Tibial nerve (tissue), 4 donors: ENCODE results near the gene RNF103. TPM values are rescaled to one million over a fixed set of nuclear protein-coding genes. Genes with fewer than 3 reads are reported as not detected.

Experiments used
- DNase-seq, 2 donors: peaks; one replicate each; pipeline ENCODE4 v3.0.0-alpha.2; 2019; ENCODE audit warnings: low spot score in 2 of 2
- H3K27ac ChIP-seq, 4 donors: fragments of 200-600 bp; sonication (generic) in 3 of 4; one replicate each; pipeline ENCODE4 v1.5.1; 2017 to 2019; ENCODE audit warnings: mild to moderate bottlenecking in 1 of 4
- H3K27me3 ChIP-seq, 2 donors: fragments of 200-600 bp; sonication (generic) in 1 of 2; one replicate each; pipeline versions ENCODE4 v1.5.1 to v1.6.0; 2017 to 2019
- H3K36me3 ChIP-seq, 3 donors: fragments of 200-600 bp; sonication (generic); one replicate each; pipeline ENCODE4 v1.5.1; 2018 to 2019
- H3K4me1 ChIP-seq, 4 donors: fragments of 200-600 bp; sonication (generic) in 3 of 4; one replicate each; pipeline ENCODE4 v1.5.1; 2017 to 2019
- H3K4me3 ChIP-seq, 4 donors: fragments of 200-600 bp; sonication (generic) in 3 of 4; one replicate each; pipeline ENCODE4 v1.5.1; 2017 to 2019; ENCODE audit warnings: mild to moderate bottlenecking in 1 of 4, moderate library complexity in 1 of 4
- H3K9me3 ChIP-seq, 4 donors: fragments of 200-600 bp; sonication (generic) in 3 of 4; one replicate each; pipeline ENCODE4 v1.5.1; 2017 to 2019
- CTCF ChIP-seq, 5 experiments: fragments of 200-600 bp in 3 of 5; fragments of 450-650 bp in 2 of 5; sonication (generic) in 3 of 5; IDR thresholded peaks; one replicate each; pipeline ENCODE4 v1.5.1; 2016 to 2019; ENCODE audit warnings: antibody characterized with exemption in 5 of 5, mild to moderate bottlenecking in 3 of 5, moderate library complexity in 2 of 5
- EP300 ChIP-seq, 2 donors: sonication (generic); formaldehyde crosslinking; IDR thresholded peaks; one replicate each; pipeline ENCODE4 v1.6.1; 2017; ENCODE audit warnings: antibody characterized with exemption in 2 of 2, mild to moderate bottlenecking in 1 of 2
- POLR2A ChIP-seq, 2 donors: fragments of 450-650 bp; IDR thresholded peaks; one replicate each; pipeline ENCODE4 v1.6.1; 2017; ENCODE audit warnings: antibody characterized with exemption in 2 of 2, mild to moderate bottlenecking in 2 of 2, moderate library complexity in 2 of 2
- WGBS, 2 donors: methylation state at CpG; one replicate each; pipeline ENCODE4 v1.1.5; 2018; 5-methylcytosine and 5-hydroxymethylcytosine counted together
- total RNA-seq, 4 donors: library from RNA; depleted of rRNA; stranded (reverse); fragments of >200 nt; gene quantifications; one replicate each; pipeline ENCODE4 v1.1.0, GENCODE V29; 2016

The RNF103 gene
- total RNA-seq, 4 donors from 2014 or later, result 41.7 to 72.5 (median 58.6) TPM

GRCh38 chr2:86646329-86646728 is 22.7 kb upstream of the RNF103 start:
- no peak overlapping the region for H3K27ac ChIP-seq
- no peaks in the 10 kb centered on the region for H3K36me3 ChIP-seq
- no peak overlapping the region for H3K4me3 ChIP-seq
- WGBS, 2 donors, result 92 to 93% methylated on average over 4 of the region's 4 CpGs
- TF ChIP-seq EP300 (IDR thresholded peaks at IDR 0.05), result no peak
- TF ChIP-seq CTCF (IDR thresholded peaks at IDR 0.05), result no peak
- no peak for TF ChIP-seq POLR2A (IDR thresholded peaks at IDR 0.05)
- H3K4me1 ChIP-seq, result no peaks in the 10 kb centered on the region
- H3K27me3 ChIP-seq, result no peaks in the 10 kb centered on the region
- no peak for DNase-seq
- peaks cover 0 to 30% (median 6%) of the 10 kb centered on the region in 4 donors for H3K9me3 ChIP-seq

- H3K36me3 ChIP-seq, result no peaks in the 10 kb centered on the region
- TF ChIP-seq CTCF (IDR thresholded peaks at IDR 0.05), result no peak
- TF ChIP-seq EP300 (IDR thresholded peaks at IDR 0.05), result no peak
- TF ChIP-seq POLR2A (IDR thresholded peaks at IDR 0.05), result no peak
- 79 to 85% methylated on average over 4 of the region's 4 CpGs for WGBS, 2 donors
- H3K4me1 ChIP-seq, result no peaks in the 10 kb centered on the region
- no peak overlapping the region for H3K4me3 ChIP-seq
- H3K27ac ChIP-seq, result no peak overlapping the region
- H3K27me3 ChIP-seq, result no peaks in the 10 kb centered on the region
- no peak for DNase-seq
- peaks cover 0 to 28% (median 7%) of the 10 kb centered on the region in 4 donors for H3K9me3 ChIP-seq
Observed at GRCh38 chr2:86645752-86646151, 22.1 kb upstream of the RNF103 start.

GRCh38 chr2:86638712-86639111 is 15.0 kb upstream of the RNF103 start:
- DNase-seq, result no peak
- no peaks in the 10 kb centered on the region for H3K27me3 ChIP-seq
- no peak overlapping the region for H3K27ac ChIP-seq
- peaks cover 0 to 28% (median 8%) of the 10 kb centered on the region in 4 donors for H3K9me3 ChIP-seq
- no peaks in the 10 kb centered on the region for H3K36me3 ChIP-seq
- H3K4me3 ChIP-seq, result no peak overlapping the region
- TF ChIP-seq POLR2A (IDR thresholded peaks at IDR 0.05) (no peak), CTCF (IDR thresholded peaks at IDR 0.05) (no peak), EP300 (IDR thresholded peaks at IDR 0.05) (no peak)
- no peaks in the 10 kb centered on the region for H3K4me1 ChIP-seq
- 69 to 80% methylated on average over 1 of the region's 1 CpG for WGBS, 2 donors

- WGBS, 2 donors, result 91 to 92% methylated on average over 5 of the region's 5 CpGs
- Histone ChIP-seq H3K36me3 (no peaks in the 10 kb centered on the region), H3K27ac (no peak overlapping the region), H3K27me3 (no peaks in the 10 kb centered on the region), H3K4me1 (no peaks in the 10 kb centered on the region), H3K4me3 (no peak overlapping the region), H3K9me3 (peaks cover 0 to 26% (median 8%) of the 10 kb centered on the region in 4 donors)
- TF ChIP-seq CTCF (IDR thresholded peaks at IDR 0.05), result no peak
- TF ChIP-seq POLR2A (IDR thresholded peaks at IDR 0.05), result no peak
- TF ChIP-seq EP300 (IDR thresholded peaks at IDR 0.05), result no peak
- no peak for DNase-seq
Observed at GRCh38 chr2:86636842-86637241, 13.2 kb upstream of the RNF103 start.

GRCh38 chr2:86634352-86634751 is 10.7 kb upstream of the RNF103 start:
- Histone ChIP-seq H3K27ac (no peak overlapping the region), H3K36me3 (no peaks in the 10 kb centered on the region), H3K4me1 (no peaks in the 10 kb centered on the region), H3K9me3 (peaks cover 0 to 7% (median 2%) of the 10 kb centered on the region in 4 donors), H3K27me3 (no peaks in the 10 kb centered on the region), H3K4me3 (no peak overlapping the region)
- no peak for TF ChIP-seq EP300 (IDR thresholded peaks at IDR 0.05)
- no peak for TF ChIP-seq POLR2A (IDR thresholded peaks at IDR 0.05)
- TF ChIP-seq CTCF (IDR thresholded peaks at IDR 0.05), result no peak
- WGBS, 2 donors, result 89 to 94% methylated on average over 6 of the region's 6 CpGs
- no peak for DNase-seq
